Transverse colon (tissue), 3 donors: ENCODE results near the gene TXLNB.

Experiments
- CTCF ChIP-seq, 5 experiments: fragments of 200-600 bp in 3 of 5; fragments of 450-650 bp in 2 of 5; sonication (generic) in 3 of 5; IDR thresholded peaks; 1 replicate in 2 of 5; 2 replicates in 3 of 5; pipeline ENCODE4 v1.5.1; 2016 to 2017; ENCODE audit warnings: antibody characterized with exemption in 5 of 5, inconsistent platforms in 3 of 5, mild to moderate bottlenecking in 2 of 5, moderate library complexity in 1 of 5
- POLR2A ChIP-seq: fragments of 450-650 bp; IDR thresholded peaks from one replicate; pipeline ENCODE4 v1.6.1; 2016; ENCODE audit warnings: antibody characterized with exemption, mild to moderate bottlenecking, moderate library complexity

DNA sequence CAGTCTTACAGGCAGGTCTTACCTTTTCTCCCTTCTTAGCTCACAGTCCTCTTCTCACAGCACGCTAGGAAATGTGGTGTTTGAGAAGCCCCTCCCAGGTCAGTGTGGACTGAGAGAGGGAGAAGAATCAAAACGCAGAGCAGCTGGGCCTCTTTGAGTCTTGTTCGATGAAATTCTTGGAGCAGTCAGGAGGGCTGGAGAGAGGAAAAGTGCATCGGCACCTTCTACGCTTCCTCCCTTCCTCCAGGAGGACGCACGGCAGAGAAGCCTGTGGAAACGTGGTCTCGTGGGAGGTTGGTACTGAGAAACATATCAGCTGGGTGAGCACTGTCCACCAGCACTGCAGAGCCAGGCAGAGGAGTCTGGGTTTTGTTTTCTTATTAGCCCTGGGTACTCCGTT lies 52.7 kb downstream of the TXLNB start:
- no peak for TF ChIP-seq CTCF (IDR thresholded peaks at IDR 0.05)
- no peak for TF ChIP-seq POLR2A
